HEK293 (cell line): ENCODE measurements around the gene MVD.

ENCODE experiments used
- GLI4 ChIP-seq: fragments of 450-650 bp; formaldehyde crosslinking; IDR thresholded peaks from 2 replicates; pipeline ENCODE4 v1.5.1; 2016; ENCODE audit warnings: missing biosample characterization, missing genetic modification characterization
- HOXC10 ChIP-seq: sonication (generic); formaldehyde crosslinking; IDR thresholded peaks from 2 replicates; pipeline ENCODE4 v1.8.1; 2023; ENCODE audit warnings: mild to moderate bottlenecking, missing genetic modification reagents
- INSM2 ChIP-seq: fragments of 450-650 bp; formaldehyde crosslinking; IDR thresholded peaks from 2 replicates; pipeline ENCODE4 v1.5.1; 2016; ENCODE audit warnings: missing biosample characterization, missing genetic modification characterization
- KLF17 ChIP-seq: fragments of 450-650 bp; formaldehyde crosslinking; IDR thresholded peaks from 2 replicates; pipeline ENCODE4 v1.5.1; 2016; ENCODE audit warnings: missing biosample characterization, missing genetic modification characterization
- PATZ1 ChIP-seq: fragments of 450-650 bp; formaldehyde crosslinking; IDR thresholded peaks from 2 replicates; pipeline ENCODE4 v1.5.1; 2016; ENCODE audit warnings: missing biosample characterization, missing genetic modification characterization
- PRDM2 ChIP-seq: fragments of 450-650 bp; formaldehyde crosslinking; IDR thresholded peaks from 2 replicates; pipeline ENCODE4 v1.5.1; 2016; ENCODE audit warnings: missing biosample characterization, missing genetic modification characterization, borderline replicate concordance
- SP2 ChIP-seq: fragments of 450-650 bp; formaldehyde crosslinking; IDR thresholded peaks from 2 replicates; pipeline ENCODE4 v1.5.1; 2016; ENCODE audit warnings: missing biosample characterization, missing genetic modification characterization
- TRIM28 ChIP-seq: IDR thresholded peaks from 2 replicates; pipeline ENCODE4 v1.6.1; 2011; ENCODE audit warnings: low read length, control low read depth, borderline replicate concordance
- ZBTB20 ChIP-seq: fragments of 450-650 bp; formaldehyde crosslinking; IDR thresholded peaks from 2 replicates; pipeline ENCODE4 v1.5.1; 2016; ENCODE audit warnings: missing biosample characterization, missing genetic modification characterization
- ZIC2 ChIP-seq: fragments of 450-650 bp; formaldehyde crosslinking; IDR thresholded peaks from 2 replicates; pipeline ENCODE4 v1.5.1; 2016; ENCODE audit warnings: missing biosample characterization, missing genetic modification characterization
- ZNF202 ChIP-seq: fragments of 450-650 bp; formaldehyde crosslinking; IDR thresholded peaks from 2 replicates; pipeline ENCODE4 v1.5.1; 2016; ENCODE audit warnings: missing biosample characterization, missing genetic modification characterization, borderline replicate concordance
- ZNF214 ChIP-seq: fragments of 450-650 bp; formaldehyde crosslinking; IDR thresholded peaks from 2 replicates; pipeline ENCODE4 v1.5.1; 2017; ENCODE audit warnings: missing biosample characterization, mild to moderate bottlenecking, missing genetic modification characterization, borderline replicate concordance
- ZNF362 ChIP-seq: fragments of 450-650 bp; formaldehyde crosslinking; IDR thresholded peaks from 2 replicates; pipeline ENCODE4 v1.5.1; 2016; ENCODE audit warnings: missing biosample characterization, missing genetic modification characterization
- ZNF366 ChIP-seq: fragments of 450-650 bp; formaldehyde crosslinking; conservative IDR thresholded peaks from 2 replicates; pipeline ENCODE4 v1.5.1; 2016; ENCODE audit warnings: missing biosample characterization, missing genetic modification characterization
- ZNF423 ChIP-seq: fragments of 450-650 bp; formaldehyde crosslinking; IDR thresholded peaks from 2 replicates; pipeline ENCODE4 v1.5.1; 2016; ENCODE audit warnings: missing biosample characterization, missing genetic modification characterization
- ZNF488 ChIP-seq: fragments of 450-650 bp; formaldehyde crosslinking; IDR thresholded peaks from 2 replicates; pipeline ENCODE4 v1.5.1; 2016; ENCODE audit warnings: missing biosample characterization, missing genetic modification characterization
- ZNF548 ChIP-seq: fragments of 450-650 bp; formaldehyde crosslinking; IDR thresholded peaks from 2 replicates; pipeline ENCODE4 v1.5.1; 2016; ENCODE audit warnings: missing biosample characterization, missing genetic modification characterization
- ZNF555 ChIP-seq: fragments of 450-650 bp; formaldehyde crosslinking; conservative IDR thresholded peaks from 2 replicates; pipeline ENCODE4 v1.5.1; 2017; ENCODE audit warnings: missing biosample characterization, mild to moderate bottlenecking, missing genetic modification characterization, inconsistent platforms
- ZNF621 ChIP-seq: fragments of 450-650 bp; formaldehyde crosslinking; IDR thresholded peaks from 2 replicates; pipeline ENCODE4 v1.5.1; 2017; ENCODE audit warnings: missing biosample characterization, missing genetic modification characterization
- ZNF645 ChIP-seq: fragments of 450-650 bp; formaldehyde crosslinking; IDR thresholded peaks from 2 replicates; pipeline ENCODE4; 2016; ENCODE audit warnings: missing biosample characterization, missing genetic modification characterization
- ZNF704 ChIP-seq: fragments of 450-650 bp; formaldehyde crosslinking; IDR thresholded peaks from 2 replicates; pipeline ENCODE4 v1.5.1; 2016; ENCODE audit warnings: missing biosample characterization, missing genetic modification characterization
- ZNF76 ChIP-seq: fragments of 450-650 bp; formaldehyde crosslinking; IDR thresholded peaks from 2 replicates; pipeline ENCODE4; 2016; ENCODE audit warnings: low read depth, missing biosample characterization, missing genetic modification characterization, borderline replicate concordance
- ZNF777 ChIP-seq: fragments of 450-650 bp; formaldehyde crosslinking; IDR thresholded peaks from 2 replicates; pipeline ENCODE4 v1.5.1; 2017; ENCODE audit warnings: missing biosample characterization, missing genetic modification characterization, borderline replicate concordance
- ZSCAN30 ChIP-seq: fragments of 450-650 bp; IDR thresholded peaks from 2 replicates; pipeline ENCODE4 v1.5.1; 2018; ENCODE audit warnings: missing biosample characterization, mild to moderate bottlenecking, missing genetic modification characterization, moderate library complexity

Gene MVD

GRCh38 chr16:88649924-88650748 is 12.8 kb downstream of the MVD start (continued):
- TF ChIP-seq ZNF362 (tag by site-specific recombination) (no peak), ZNF704 (tag by site-specific recombination) (no peak), HOXC10 (CRISPR knock-in tag) (no peak), ZNF777 (tag by site-specific recombination) (no peak), ZNF488 (tag by site-specific recombination) (no peak), ZNF621 (no peak), ZNF555 (tag by site-specific recombination) (no peak), KLF17 (tag by site-specific recombination) (peak; percentile 61; the same call in 1 of the 2 replicates), ZNF366 (tag by site-specific recombination) (no peak), ZNF214 (tag by site-specific recombination) (no peak), GLI4 (tag by site-specific recombination) (no peak), ZIC2 (no peak; the same call in 1 of the 2 replicates), ZBTB20 (tag by site-specific recombination) (no peak), ZNF76 (tag by site-specific recombination) (no peak), TRIM28 (no peak), PATZ1 (tag by site-specific recombination) (peak; percentile 48), INSM2 (tag by site-specific recombination) (no peak), ZNF202 (tag by site-specific recombination) (no peak), ZNF645 (tag by site-specific recombination) (no peak), ZNF548 (no peak), SP2 (tag by site-specific recombination) (peak; percentile 42), ZSCAN30 (tag by site-specific recombination) (no peak), ZNF423 (tag by site-specific recombination) (peak; percentile 44; the same call in 1 of the 2 replicates), PRDM2 (no peak)
